K562 (cell line): ENCODE results near the gene CLTB. TPM values are rescaled to one million over a fixed set of nuclear protein-coding genes. Genes with fewer than 3 reads are reported as not detected.
A peak's percentile ranks its signal among the peaks of the same experiment; 100 is the strongest.

Source experiments
- BMI1 ChIP-seq: fragments of 150-350 bp; IDR thresholded peaks from 2 replicates; pipeline ENCODE4 v1.6.1; 2014; ENCODE audit warnings: low read length
- BRCA1 ChIP-seq, 2 experiments: fragments of 450-650 bp in 1 of 2; sonication (generic) in 1 of 2; formaldehyde crosslinking in 1 of 2; IDR thresholded peaks; 2 replicates each; pipeline versions ENCODE4 v1.5.0 to v1.6.1; 2017 to 2020; ENCODE audit warnings: mild to moderate bottlenecking in 1 of 2, missing genetic modification reagents in 1 of 2
- E2F4 ChIP-seq: sonication (generic); formaldehyde crosslinking; IDR thresholded peaks from 2 replicates; pipeline ENCODE4 v1.8.0; 2022; ENCODE audit warnings: mild to moderate bottlenecking, low read depth, missing genetic modification reagents
- ETV1 ChIP-seq: fragments of 450-650 bp; conservative IDR thresholded peaks from 2 replicates; pipeline ENCODE4 v1.6.1; 2016; ENCODE audit warnings: missing genetic modification characterization, control low read depth, low read depth, missing compliant biosample characterization
- ILF3 ChIP-seq: fragments of 450-650 bp; IDR thresholded peaks from 2 replicates; pipeline ENCODE4 v1.6.1; 2018; ENCODE audit warnings: antibody characterized with exemption, mild to moderate bottlenecking, moderate library complexity, borderline replicate concordance
- IRF2 ChIP-seq: sonication (generic); formaldehyde crosslinking; IDR thresholded peaks from 2 replicates; pipeline ENCODE4 v1.8.1; 2022; ENCODE audit warnings: mild to moderate bottlenecking, missing genetic modification reagents
- MCM3 ChIP-seq: fragments of 450-650 bp; IDR thresholded peaks from 2 replicates; pipeline ENCODE4 v1.6.1; 2016
- MEIS2 ChIP-seq: fragments of 450-650 bp; IDR thresholded peaks from 2 replicates; pipeline ENCODE4 v1.6.1; 2014; ENCODE audit warnings: mild to moderate bottlenecking; ENCODE audit not compliant: partially characterized antibody
- MYBL2 ChIP-seq, 2 experiments: fragments of 450-650 bp in 1 of 2; sonication (generic) in 1 of 2; formaldehyde crosslinking in 1 of 2; IDR thresholded peaks; 2 replicates each; pipeline versions ENCODE4 v1.6.1 to v1.8.1; 2017 to 2022; ENCODE audit warnings: borderline replicate concordance in 1 of 2, inconsistent platforms in 1 of 2, low read depth in 1 of 2, mild to moderate bottlenecking in 1 of 2, missing genetic modification reagents in 1 of 2, moderate library complexity in 1 of 2
- NEUROD1 ChIP-seq: fragments of 150-350 bp; IDR thresholded peaks from 2 replicates; pipeline ENCODE4 v1.6.1; 2014; ENCODE audit warnings: borderline replicate concordance, low read length, low read depth; ENCODE audit not compliant: partially characterized antibody
- TCFL5 ChIP-seq: fragments of 250-450 bp; sonication (Bioruptor Pico); conservative IDR thresholded peaks from 2 replicates; pipeline ENCODE4 v1.6.1; 2021; ENCODE audit warnings: mild to moderate bottlenecking, moderate library complexity, matching md5 sums
- ZFPM2 ChIP-seq: fragments of 250-450 bp; sonication (Bioruptor Pico); IDR thresholded peaks from 2 replicates; pipeline ENCODE4 v1.5.1; 2022; ENCODE audit warnings: mild to moderate bottlenecking
- ZKSCAN8 ChIP-seq: fragments of 200-800 bp; sonication (Bioruptor generic); IDR thresholded peaks from 2 replicates; pipeline ENCODE4 v1.6.1; 2016; ENCODE audit warnings: missing genetic modification characterization, missing compliant biosample characterization
- ZNF146 ChIP-seq: IDR thresholded peaks from one replicate; pipeline ENCODE4 v1.6.1; 2018; ENCODE audit warnings: missing compliant biosample characterization; ENCODE audit not compliant: unreplicated experiment
- ZNF224 ChIP-seq: sonication (generic); formaldehyde crosslinking; IDR thresholded peaks from 2 replicates; pipeline ENCODE4 v1.8.0; 2022; ENCODE audit warnings: mild to moderate bottlenecking, missing genetic modification reagents
- ZNF24 ChIP-seq: fragments of 450-650 bp; IDR thresholded peaks from 2 replicates; pipeline ENCODE4 v1.6.1; 2016
- ZNF354B ChIP-seq: fragments of 250-450 bp; sonication (Bioruptor Pico); IDR thresholded peaks from 2 replicates; pipeline ENCODE4 v1.4.0; 2020
- ZNF589 ChIP-seq: fragments of 200-800 bp; sonication (Bioruptor generic); IDR thresholded peaks from 2 replicates; pipeline ENCODE4 v1.6.1; 2016; ENCODE audit warnings: low read depth, missing genetic modification characterization, missing compliant biosample characterization
- ZNF77 ChIP-seq: fragments of 250-450 bp; sonication (Bioruptor Pico); IDR thresholded peaks from 2 replicates; pipeline ENCODE4 v1.5.0; 2020
- ZSCAN32 ChIP-seq: fragments of 450-650 bp; formaldehyde crosslinking; IDR thresholded peaks from 2 replicates; pipeline ENCODE4 v1.4.0; 2020; ENCODE audit warnings: mild to moderate bottlenecking, moderate library complexity
- polyA plus RNA-seq, 8 experiments: library from polyadenylated mRNA; depleted of rRNA in 4 of 8; stranded (reverse) in 5 of 8; unstranded in 3 of 8; fragments of >200 nt; fragmentation: Nextera tagmentation in 2 of 8; fragmentation: Illumina TruSeq in 1 of 8; extraction: Ambion mirVana in 2 of 8; extraction: Trizol in 1 of 8; gene quantifications; 2 replicates each; pipeline versions ENCODE4 v1.2.1 to v1.2.3, GENCODE V29; 2011 to 2014; ENCODE audit warnings: inconsistent platforms in 1 of 8, missing spikeins in 1 of 8
- total RNA-seq, 7 experiments: library from RNA; depleted of rRNA in 6 of 7; stranded (reverse); fragments of >200 nt in 6 of 7; fragmentation: Illumina TruSeq in 2 of 7; extraction: Trizol in 2 of 7; gene quantifications; 2 replicates each; pipeline versions ENCODE4 v1.2.1 to v1.2.3, GENCODE V29; 2011 to 2021; ENCODE audit warnings: low replicate concordance in 1 of 7
- TF ChIP-seq, protein P1 (sequence below): fragments of 250-450 bp; sonication (Bioruptor Pico); IDR thresholded peaks from 2 replicates; pipeline ENCODE4 v1.5.0; 2020; ENCODE audit warnings: mild to moderate bottlenecking, borderline replicate concordance
- TF ChIP-seq, protein P2 (sequence below): sonication (generic); formaldehyde crosslinking; IDR thresholded peaks from 2 replicates; pipeline ENCODE4 v1.9.0; 2022; ENCODE audit warnings: mild to moderate bottlenecking, missing genetic modification reagents
- TF ChIP-seq, protein P3 (sequence below): fragments of 450-650 bp; formaldehyde crosslinking; IDR thresholded peaks from 2 replicates; pipeline ENCODE4 v1.4.0; 2022; ENCODE audit warnings: missing genetic modification characterization

The CLTB gene
- total and polyA plus RNA-seq, 9 of the 15 experiments (the other 6 are each of a cell fraction or from before 2014, with no cell fraction given), result 1.8 to 117 (median 39.0) TPM

GRCh38 chr5:176415952-176416924, at the start of gene CLTB (continued):
- no peak for TF ChIP-seq MYBL2 (IDR thresholded peaks at IDR 0.05; ENCODE audit: low read depth)
- no peak for TF ChIP-seq MYBL2 (CRISPR knock-in tag; IDR thresholded peaks at IDR 0.05; ENCODE audit: borderline replicate concordance)
- TF ChIP-seq ZNF24, result peak; percentile 57; the same call in 1 of the 2 replicates
- no peak for TF ChIP-seq BMI1
- no peak for TF ChIP-seq ETV1
- TF ChIP-seq, protein P1, sequence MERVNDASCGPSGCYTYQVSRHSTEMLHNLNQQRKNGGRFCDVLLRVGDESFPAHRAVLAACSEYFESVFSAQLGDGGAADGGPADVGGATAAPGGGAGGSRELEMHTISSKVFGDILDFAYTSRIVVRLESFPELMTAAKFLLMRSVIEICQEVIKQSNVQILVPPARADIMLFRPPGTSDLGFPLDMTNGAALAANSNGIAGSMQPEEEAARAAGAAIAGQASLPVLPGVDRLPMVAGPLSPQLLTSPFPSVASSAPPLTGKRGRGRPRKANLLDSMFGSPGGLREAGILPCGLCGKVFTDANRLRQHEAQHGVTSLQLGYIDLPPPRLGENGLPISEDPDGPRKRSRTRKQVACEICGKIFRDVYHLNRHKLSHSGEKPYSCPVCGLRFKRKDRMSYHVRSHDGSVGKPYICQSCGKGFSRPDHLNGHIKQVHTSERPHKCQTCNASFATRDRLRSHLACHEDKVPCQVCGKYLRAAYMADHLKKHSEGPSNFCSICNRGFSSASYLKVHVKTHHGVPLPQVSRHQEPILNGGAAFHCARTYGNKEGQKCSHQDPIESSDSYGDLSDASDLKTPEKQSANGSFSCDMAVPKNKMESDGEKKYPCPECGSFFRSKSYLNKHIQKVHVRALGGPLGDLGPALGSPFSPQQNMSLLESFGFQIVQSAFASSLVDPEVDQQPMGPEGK (CRISPR knock-in tag), result no peak
- TF ChIP-seq ZNF354B (CRISPR knock-in tag), result no peak
- TF ChIP-seq, protein P2, sequence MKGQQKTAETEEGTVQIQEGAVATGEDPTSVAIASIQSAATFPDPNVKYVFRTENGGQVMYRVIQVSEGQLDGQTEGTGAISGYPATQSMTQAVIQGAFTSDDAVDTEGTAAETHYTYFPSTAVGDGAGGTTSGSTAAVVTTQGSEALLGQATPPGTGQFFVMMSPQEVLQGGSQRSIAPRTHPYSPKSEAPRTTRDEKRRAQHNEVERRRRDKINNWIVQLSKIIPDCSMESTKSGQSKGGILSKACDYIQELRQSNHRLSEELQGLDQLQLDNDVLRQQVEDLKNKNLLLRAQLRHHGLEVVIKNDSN (CRISPR knock-in tag), result no peak
- 0 out of 2 replicates have a peak, but pooled peaks have one; percentile 75 for TF ChIP-seq ZFPM2 (CRISPR knock-in tag)
- no peak for TF ChIP-seq ZKSCAN8 (CRISPR knock-in tag)
- no peak for TF ChIP-seq NEUROD1
- no peak for TF ChIP-seq ZNF146 (CRISPR knock-in tag)
- peak; percentile 48 for TF ChIP-seq MEIS2
- no peak for TF ChIP-seq MCM3
- TF ChIP-seq E2F4 (CRISPR knock-in tag), result no peak
- TF ChIP-seq ZNF77 (CRISPR knock-in tag), result no peak
- TF ChIP-seq BRCA1 (IDR thresholded peaks at IDR 0.05), result no peak
- no peak for TF ChIP-seq BRCA1 (CRISPR knock-in tag; IDR thresholded peaks at IDR 0.05)
- peak; percentile 47; the same call in 1 of the 2 replicates for TF ChIP-seq ZNF589 (CRISPR knock-in tag)
- TF ChIP-seq TCFL5 (CRISPR knock-in tag), result no peak
- peak; percentile 61; the same call in 1 of the 2 replicates for TF ChIP-seq ILF3
- TF ChIP-seq IRF2, result no peak
- TF ChIP-seq ZSCAN32 (CRISPR knock-in tag), result no peak
- TF ChIP-seq ZNF224, result no peak
- TF ChIP-seq, protein P3, sequence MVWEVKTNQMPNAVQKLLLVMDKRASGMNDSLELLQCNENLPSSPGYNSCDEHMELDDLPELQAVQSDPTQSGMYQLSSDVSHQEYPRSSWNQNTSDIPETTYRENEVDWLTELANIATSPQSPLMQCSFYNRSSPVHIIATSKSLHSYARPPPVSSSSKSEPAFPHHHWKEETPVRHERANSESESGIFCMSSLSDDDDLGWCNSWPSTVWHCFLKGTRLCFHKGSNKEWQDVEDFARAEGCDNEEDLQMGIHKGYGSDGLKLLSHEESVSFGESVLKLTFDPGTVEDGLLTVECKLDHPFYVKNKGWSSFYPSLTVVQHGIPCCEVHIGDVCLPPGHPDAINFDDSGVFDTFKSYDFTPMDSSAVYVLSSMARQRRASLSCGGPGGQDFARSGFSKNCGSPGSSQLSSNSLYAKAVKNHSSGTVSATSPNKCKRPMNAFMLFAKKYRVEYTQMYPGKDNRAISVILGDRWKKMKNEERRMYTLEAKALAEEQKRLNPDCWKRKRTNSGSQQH (CRISPR knock-in tag), result no peak
